Epidermal melanocyte (primary cell): ENCODE data around the gene PRKCE.

Experiments
- DNase-seq: peaks from one replicate; pipeline ENCODE4 v3.0.0; 2011; ENCODE audit warnings: low spot score; ENCODE audit not compliant: insufficient read length

The PRKCE gene

DNA sequence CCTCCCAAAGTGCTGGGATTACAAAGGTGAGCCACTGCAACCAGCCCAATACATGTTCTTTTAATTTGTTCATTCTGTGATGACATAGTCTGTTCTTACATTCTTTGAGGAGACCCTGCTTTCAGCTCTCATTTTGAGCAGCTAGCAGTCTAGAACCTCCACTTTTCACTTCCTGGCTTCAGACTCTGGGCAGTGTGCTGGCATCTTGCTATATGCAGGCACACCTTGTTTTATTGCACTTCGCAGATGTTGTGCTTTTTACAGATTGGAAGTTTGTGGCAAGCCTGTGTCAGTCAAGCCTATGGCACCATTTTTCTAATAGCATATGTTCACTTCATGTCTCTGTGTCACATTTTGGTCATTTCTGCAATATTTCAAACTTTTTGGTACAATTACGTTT, 72.4 kb downstream of the PRKCE start:
- DNase-seq: no peak

DNA sequence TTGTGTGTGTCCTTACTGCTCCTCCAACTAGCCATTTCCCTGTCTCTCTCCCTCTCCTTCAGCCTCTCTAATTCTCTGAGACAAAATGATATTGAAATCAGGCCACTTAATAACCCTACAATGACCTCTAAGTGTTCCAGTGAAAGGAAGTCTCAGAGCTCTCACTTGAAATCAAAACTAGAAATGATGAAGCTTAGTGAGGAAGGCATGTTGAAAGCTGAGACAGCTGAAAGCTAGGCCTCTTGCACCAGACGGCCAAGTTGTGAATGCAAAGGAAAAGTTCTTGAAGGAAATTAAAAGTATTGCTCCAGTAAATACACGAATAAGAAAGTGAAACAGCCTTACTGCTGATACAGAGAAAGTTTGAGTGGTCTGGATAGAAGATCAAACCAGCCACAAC, 72.9 kb downstream of the PRKCE start:
- DNase-seq: no peak

DNA sequence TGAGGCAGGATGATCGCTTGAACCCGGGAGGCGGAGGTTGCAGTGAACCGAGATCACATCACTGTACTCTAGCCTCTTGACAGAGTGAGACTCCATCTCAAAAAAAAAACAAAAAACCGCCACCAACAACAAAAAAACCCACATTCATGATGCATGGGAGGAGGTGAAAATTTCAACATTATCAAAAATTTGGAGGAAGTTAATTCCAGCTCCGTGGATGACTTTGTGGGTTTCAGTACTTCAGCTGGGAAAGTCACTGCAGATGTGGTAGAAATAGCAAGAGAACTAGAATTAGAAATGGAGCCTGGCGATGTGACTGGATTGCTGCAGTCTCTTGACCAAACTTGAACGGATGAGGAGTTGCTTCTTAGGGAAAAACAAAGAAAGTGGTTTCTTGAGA, 74.3 kb downstream of the PRKCE start:
- no peak for DNase-seq

DNA sequence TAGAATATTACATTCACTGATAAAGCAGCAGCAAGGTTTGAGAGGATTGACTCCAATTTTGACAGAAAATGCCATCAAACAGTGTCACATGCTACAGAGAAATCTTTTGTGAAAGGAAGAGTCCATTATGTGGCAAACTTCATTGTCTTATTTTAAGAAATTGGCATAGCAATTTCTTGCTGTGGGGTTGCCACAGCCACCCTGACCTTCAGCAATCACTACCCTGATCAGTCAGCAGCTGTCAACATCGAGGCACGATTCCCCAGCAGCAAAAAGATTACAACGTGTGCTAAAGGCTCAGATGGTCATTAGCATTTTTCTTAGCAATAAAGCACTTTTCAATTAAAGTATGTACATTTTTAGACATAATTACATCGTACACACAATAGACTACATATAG, 74.7 kb downstream of the PRKCE start:
- DNase-seq: no peak

DNA sequence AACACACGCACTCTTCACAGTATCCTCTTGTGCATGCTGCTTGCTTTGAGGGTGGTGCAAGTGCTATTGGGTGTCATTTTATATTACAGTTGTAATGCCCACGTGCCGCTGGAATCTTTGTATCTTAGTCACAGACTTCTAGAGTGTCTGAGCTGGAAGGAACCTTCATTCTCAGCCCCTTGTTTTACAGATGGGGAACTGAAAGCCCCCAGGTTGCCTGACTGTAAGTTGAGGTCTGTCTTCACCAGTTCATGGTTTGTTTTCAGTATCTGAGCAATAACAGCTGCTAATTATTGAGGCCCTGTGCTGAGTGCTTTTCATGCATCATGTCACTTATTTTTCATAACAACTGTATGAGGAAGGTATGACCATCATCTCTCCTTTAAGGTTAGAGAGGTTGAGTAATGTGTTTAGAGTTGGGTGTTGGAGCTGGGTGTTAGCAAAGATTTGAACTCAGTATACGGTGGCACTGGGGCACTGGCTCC, 77.0 kb downstream of the PRKCE start:
- no peak for DNase-seq

DNA sequence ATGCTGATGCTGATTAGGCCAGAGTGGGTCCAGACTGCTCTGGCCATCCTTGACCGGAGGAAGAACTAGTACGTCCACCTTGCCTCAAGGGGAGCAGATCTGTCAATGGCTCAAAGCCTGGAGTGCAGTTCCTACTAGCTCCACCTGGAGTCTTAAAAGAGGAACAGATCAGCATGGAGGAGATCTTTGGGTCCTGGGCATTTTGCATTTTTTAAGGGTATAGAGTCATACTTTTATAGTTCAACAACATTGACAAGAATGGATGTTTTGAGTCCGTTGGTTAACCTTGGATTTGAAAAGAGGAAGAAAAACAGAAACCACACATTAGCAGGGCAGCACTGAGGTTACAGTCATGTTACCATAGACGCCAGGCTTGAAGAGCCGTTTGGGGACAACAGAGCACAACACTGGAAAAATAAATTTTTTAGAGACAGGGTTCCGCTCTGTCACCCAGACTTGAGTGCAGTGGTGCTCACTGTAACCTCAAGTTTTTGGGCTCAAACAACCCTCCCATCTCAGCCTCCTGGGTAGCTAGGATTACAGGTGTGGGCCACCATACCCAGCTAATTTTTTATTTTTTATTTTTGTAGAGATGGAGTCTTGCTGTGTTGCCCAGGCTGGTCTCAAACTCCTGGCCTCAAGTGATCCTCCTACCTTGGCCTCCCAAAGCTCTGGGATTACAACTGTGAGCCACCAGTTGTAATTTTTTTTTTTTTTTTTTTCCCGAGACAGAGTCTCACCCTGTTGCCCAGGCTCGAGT, 78.5 kb downstream of the PRKCE start:
- DNase-seq: no peak

DNA sequence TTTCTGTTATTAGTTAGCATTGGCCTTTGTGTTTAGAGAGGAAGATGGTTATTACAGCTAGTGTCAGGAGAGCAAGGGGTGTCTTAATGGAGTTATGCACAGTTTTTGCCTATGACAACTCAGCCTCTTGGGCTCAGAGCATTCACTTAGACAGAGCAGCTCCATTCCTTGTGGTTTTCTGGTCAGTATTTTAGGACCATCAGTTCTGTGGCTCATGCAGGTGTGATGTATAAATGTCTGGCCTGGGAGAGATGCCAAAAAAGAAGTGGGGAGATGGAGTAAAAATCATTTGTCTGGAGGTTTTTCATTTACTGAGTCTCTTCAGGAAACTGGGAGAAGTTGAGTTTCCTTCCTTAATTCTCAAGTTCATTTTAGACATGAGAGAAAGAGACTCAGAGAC, 79.7 kb downstream of the PRKCE start:
- DNase-seq: no peak

DNA sequence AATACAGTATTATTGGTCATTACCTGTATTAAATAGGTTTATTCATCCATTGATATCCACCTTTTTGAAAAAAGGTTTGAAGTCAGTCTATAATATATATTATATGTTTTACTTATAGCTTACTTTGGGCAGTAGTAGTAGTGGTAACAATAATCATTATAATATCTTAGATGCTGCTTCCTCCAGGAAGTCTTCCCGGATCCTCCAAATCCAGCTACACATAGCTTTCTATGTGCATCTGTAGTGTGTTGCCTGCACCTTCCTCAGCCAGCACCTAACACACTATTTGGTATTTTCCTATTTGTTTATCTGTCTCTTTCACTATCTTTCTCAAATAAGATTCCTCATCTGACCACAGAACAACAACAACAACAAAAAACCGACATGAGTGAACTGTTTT, 81.0 kb downstream of the PRKCE start:
- no peak for DNase-seq

DNA sequence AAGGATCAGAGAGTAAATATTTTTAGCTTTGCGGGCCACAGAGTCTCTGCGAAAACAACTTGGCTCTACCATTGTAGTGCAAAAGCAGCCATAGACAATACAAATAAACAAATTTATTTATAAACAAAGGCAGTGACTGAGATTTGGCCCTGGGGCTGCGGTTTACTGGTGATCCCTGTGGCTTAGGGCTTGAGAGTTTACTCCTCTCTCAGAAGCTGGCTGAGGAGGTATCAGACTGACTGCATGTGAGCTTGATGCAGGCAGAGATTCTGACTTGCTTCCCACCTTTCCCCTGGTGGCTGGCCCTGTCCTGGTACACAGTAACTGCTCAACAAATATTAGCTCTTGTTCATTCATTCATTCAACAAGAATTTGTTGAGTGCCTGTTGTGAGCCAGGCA, 81.5 kb downstream of the PRKCE start:
- DNase-seq: no peak

DNA sequence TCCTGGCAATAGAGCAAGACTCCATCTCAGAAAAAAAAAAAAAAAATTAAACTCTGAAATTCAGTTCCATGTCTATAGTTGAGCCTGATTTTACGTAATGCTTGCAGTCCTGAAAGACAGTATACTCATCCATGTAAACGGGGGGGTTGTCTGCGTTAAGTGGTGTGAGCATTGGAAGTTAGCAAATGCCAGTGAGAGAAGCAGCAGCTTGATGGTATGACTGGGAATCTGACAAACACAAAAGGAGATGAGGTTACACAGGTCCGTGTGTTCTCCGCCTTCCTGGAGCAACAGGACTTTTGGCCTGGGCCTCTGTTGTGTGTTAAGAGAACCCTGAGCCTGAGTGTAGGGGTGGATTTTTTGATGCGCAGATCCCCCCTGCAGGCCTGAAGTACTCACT, 82.9 kb downstream of the PRKCE start:
- DNase-seq: no peak

DNA sequence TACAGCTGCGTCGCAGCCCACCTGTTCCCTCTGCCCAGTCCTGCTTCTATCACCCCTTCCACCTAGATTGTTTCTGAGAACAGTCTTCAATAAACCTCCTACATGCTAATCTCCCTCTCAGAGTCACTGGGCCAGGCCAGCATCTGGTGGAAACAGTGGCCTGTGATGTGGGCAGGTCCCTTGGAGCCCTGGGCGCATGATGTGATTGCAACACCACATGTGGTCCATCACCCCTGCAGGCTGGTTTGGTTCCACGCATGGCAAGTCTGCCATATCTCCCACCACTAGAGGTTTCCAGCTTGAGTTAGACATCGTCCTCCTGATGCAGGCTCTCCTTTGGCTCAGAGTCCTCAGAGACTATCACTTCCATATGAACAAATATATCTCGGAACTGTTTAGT, 83.5 kb downstream of the PRKCE start:
- DNase-seq: no peak

DNA sequence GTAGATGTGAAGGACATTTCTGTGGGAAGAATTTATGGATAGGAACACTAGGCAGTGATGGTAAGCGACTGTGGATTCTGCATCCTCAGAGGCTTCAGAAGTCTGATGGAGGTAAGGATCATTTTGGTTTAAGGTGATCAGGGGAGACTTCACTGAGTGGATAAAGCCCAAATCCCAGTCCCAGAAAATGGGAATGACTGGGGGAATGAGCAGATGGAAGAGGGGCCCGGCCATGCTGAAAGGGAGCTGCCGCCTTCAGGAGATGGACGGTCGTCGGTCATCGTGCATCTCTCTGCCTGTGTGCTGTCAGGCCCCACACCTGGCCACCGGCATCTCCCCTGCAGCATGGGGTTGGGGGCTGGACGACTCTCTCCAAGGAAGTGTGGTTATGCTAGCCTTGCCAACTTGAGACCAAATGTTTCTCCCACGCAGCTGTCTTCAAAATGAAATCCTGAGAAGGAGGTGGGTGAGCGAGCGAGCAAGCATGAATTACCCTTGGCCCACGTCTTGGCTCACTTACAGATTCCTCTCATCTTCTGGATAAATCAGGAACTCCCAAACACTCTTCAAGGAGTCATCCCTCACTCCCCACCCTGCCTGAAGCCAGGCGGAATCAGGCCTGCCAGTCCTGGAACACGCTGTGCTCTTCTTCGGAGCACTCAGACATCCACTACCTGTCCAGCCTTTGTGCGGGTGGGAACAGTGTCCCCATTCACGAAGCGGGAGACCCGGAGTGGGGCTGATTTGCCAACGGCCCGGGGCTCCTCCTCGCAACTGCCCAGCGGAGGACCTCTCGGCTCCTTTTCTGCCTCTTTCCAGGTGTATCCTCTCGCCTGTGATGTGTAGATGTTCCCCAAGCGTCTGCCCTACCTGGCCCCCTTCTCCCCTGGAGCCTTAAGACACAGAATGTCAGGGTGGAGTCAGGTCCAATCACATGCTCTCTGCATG, 85.6 kb downstream of the PRKCE start:
- no peak for DNase-seq

DNA sequence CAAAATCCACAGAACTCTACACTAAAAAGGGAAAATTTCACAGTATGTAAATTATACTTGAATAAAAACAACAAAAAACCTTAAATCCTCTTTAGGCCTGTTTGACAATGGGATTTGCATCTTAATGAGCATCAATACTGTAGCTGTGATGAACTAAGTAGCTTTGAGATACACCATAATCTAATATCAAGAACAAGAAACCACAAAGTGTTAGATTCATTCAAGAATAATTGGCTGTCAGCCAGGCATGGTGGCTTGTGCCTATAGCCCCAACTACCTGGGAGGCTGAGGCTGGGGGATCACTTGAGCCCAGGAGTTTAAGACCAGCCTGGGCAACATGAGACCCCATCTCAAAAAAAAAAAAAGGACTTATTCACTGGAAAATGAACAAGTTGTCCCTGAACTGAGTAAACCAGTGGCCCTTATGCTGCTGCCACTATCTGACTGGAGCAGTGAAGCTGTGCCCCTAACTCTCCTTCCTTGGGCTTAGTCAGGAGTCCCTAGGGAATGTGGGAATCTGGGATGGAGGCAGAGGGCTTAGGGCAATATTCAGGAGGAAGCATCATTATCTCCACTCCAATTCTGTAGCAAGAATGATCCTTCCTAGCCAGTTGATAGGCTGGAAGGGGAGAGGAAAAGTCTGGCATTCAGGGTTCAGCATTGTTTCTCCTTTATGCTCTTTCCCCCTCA, 88.5 kb downstream of the PRKCE start:
- no peak for DNase-seq

DNA sequence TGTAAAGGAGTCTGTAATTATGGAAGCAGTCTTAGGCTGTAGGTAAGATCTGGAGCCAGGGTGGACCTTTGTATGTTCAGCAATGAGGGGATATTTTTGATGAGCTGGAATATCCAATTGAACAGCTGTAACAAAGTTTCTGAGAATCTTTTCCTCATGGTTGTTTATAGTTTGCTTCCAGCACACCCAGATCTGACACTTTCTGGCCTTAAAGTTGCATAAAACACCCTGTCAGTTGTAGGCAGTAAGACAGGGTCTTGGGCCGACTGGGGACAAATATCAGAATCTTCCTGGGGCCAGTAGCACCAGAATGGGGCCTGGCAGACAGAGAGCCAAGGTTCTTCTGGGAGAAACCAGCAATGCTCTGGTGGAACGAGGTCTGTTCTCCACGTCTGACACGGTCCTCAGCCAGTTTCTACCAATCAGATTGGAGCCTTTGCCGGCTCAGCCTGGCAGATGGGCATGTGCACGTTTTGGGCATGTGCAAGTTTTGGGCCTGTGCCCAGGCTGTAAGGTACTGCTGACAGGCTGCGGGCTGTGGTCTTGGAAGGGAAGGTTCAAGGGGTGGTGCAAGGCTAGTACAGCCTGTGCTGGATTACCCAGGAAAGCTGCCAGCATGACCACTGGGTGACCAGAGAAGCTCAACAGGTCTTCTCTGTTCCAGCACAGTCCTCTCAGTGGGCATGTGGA, 89.8 kb downstream of the PRKCE start:
- DNase-seq: no peak

DNA sequence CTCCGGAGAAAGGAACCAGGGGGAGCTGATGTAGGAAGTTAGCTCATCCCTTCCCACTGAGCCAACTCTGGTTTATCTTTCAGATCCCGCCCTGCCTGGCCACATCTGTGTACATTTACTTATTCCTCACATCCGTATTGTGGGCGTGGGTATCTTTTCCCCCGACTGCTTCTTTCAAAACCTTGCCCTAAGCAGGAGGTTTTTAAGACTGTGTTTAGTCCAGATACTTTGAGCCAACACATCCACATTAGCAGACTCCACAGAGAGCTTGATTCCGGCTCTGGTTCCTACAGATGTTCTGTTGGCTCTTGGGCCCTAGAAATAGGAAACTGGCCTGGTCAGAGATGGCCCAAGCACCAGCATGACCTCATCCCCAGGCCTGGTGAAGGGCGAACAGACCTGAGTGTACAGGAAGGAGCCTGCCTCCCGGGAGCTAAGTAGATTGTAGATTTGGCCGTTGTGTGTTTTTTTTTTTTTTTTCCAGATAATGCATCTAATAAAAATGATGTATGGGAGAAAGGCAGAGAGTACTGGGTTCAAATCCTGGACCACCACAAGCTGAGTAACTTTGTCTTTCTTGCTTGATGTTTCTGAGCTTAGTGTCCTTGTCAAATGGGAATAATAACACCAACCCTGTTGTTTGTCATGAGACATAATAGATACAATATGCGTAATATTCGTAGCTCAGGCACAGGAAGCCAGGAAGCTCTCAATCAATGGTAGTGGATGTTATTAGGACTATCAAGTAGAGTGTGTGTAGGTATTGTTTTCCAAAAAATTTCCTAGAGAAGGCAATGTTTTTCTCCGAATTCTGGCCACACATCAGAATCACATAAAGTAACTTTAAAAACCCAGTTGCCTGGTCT, 92.3 kb downstream of the PRKCE start:
- no peak for DNase-seq

DNA sequence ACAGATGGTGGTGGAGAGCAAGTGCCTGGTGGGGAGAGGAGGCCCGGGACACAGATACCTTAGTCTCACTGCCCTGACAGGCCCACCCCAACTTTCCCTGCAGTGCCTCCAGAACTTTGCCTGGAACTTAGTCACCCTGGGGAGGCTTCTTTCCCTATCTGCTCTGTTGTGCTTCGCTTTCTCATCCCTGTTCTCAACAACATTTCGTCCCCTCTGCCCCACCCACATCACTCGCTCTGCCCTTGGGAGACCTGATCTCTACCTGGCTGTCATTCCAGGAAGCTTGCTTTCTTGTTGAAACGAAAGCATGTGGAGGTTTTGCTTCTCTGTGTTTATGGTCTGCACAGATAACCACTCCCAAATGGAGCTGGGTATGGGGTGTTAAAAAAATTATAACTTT, 93.8 kb downstream of the PRKCE start:
- no peak for DNase-seq

DNA sequence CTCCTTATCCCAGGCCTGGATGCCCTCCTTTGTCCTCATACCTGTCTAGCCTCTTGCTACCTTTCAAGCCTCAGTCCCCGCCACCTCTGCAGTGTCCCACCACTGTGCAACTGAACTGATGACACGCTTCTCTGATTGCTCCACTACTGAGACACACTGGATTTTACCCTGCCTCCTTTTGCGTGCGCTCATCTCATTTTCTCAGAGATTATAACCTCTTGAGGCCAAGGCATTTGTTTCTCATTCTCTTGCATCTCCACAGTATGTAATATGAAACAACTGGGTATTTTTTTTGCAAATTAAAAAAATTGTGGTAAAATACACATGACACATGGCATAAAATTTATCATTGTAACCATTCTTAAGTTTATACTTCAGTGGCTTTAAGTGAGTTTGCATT, 95.4 kb downstream of the PRKCE start:
- DNase-seq: no peak

DNA sequence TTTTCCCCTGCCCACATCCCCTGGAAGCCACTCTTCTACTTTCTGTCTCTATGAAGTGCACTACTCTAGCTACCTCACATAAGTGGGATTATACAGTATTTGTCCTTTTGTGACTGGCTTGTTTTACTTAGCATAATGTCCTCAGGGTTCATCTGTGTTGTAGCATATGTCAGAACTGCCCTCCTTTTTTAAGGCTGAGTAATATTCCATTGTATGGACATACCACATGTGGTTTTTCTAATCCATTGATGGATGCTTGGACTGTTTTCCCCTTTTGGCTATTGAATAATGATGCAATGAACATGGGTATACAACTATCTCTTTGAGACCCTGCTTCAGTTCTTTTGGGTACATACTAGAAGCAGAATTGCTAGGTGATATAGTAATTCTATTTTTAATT, 95.9 kb downstream of the PRKCE start:
- DNase-seq: no peak

DNA sequence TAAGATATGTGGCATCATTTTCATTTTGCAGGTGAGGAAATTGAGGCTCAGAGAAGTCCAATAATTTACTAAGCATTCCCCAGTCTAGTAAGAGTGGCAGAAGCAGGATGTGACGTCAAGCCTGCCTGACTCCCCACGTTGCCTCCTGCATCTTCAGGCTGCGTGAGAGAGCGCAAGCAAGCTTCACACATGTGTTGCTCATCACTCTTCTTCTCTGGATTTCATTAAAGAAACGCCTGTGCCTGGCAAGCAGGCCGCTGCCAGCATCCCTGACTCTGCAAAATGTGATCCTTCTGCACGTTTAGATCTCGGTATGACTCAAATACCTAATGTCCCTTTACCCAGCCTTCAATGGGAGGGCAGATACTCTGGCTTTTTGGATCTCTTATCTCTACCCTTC, 96.8 kb downstream of the PRKCE start:
- peak; percentile 40 for DNase-seq

DNA sequence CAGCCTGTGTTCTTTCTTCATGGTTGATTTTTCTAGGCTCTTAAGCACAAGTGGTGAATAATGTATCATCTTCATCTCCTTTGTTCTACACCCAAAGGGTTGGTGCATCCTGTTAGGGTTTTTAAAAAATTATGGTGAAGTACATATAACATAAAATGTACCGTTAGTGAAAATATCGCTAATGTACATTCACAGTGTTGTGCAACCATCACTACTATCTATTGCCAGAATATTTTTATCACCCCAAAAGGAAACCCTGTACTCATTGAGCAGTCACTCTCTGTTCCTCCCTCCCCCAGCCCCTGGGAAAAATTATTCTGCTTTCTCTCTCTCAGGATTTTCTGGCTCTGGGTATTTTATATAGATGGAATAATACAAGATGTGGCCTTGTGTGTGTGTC, 98.5 kb downstream of the PRKCE start:
- DNase-seq: no peak
